Gastrocnemius medialis (tissue), 4 donors: ENCODE data around the gene VOPP1.

ENCODE experiments used
- POLR2A ChIP-seq, 2 donors: fragments of 450-650 bp; IDR thresholded peaks; one replicate each; pipeline ENCODE4 v1.6.1; 2017; ENCODE audit warnings: antibody characterized with exemption in 2 of 2, mild to moderate bottlenecking in 2 of 2, moderate library complexity in 2 of 2
- TF ChIP-seq, protein P1 (sequence below), 5 experiments: fragments of 450-650 bp in 3 of 5; fragments of 200-600 bp in 2 of 5; sonication (generic) in 2 of 5; IDR thresholded peaks in 4 of 5; conservative IDR thresholded peaks in 1 of 5; 1 replicate in 4 of 5; 2 replicates in 1 of 5; pipeline ENCODE4 v1.5.1; 2016 to 2019; ENCODE audit warnings: antibody characterized with exemption in 5 of 5, mild to moderate bottlenecking in 3 of 5, moderate library complexity in 3 of 5

DNA sequence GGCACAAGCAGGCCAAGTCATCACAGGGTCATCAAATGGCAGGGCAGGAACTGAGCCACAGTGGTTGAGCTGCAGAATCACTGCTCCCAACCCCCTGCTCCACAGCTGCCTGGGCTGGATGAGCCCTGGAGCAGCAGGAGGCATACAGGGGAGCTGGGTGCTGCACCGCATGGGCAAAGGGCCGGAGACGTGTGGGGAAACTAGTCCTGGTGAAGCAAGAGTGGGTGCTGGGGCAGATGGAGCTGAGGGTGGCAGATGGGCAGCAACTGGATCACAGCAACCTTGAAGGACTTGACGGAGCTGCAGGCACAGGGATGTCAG is 16.0 kb upstream of the VOPP1 start:
- TF ChIP-seq, protein P1, sequence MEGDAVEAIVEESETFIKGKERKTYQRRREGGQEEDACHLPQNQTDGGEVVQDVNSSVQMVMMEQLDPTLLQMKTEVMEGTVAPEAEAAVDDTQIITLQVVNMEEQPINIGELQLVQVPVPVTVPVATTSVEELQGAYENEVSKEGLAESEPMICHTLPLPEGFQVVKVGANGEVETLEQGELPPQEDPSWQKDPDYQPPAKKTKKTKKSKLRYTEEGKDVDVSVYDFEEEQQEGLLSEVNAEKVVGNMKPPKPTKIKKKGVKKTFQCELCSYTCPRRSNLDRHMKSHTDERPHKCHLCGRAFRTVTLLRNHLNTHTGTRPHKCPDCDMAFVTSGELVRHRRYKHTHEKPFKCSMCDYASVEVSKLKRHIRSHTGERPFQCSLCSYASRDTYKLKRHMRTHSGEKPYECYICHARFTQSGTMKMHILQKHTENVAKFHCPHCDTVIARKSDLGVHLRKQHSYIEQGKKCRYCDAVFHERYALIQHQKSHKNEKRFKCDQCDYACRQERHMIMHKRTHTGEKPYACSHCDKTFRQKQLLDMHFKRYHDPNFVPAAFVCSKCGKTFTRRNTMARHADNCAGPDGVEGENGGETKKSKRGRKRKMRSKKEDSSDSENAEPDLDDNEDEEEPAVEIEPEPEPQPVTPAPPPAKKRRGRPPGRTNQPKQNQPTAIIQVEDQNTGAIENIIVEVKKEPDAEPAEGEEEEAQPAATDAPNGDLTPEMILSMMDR (IDR thresholded peaks at IDR 0.05 in 4 of 5, conservative IDR thresholded peaks at IDR 0.05 in 1 of 5): no peak
- no peak for TF ChIP-seq POLR2A (IDR thresholded peaks at IDR 0.05)
